Stimulated activated naive CD8-positive, alpha-beta T cell treated with anti-CD3 and anti-CD28 coated beads, Interleukin-15, Interleukin-2, amounts not matched to agents 100 U/mL and 50 U/mL, for 24 hours (primary cell): Measurements from ENCODE around the gene ABCC4.

Source experiments
- ATAC-seq: fragments of 150-1000 bp; cut with Tn5 transposase; one replicate; pipeline ENCODE4 v1.10.0; 2021
- DNase-seq: peaks from one replicate; pipeline ENCODE4 v3.0.0; 2021

Gene ABCC4

DNA sequence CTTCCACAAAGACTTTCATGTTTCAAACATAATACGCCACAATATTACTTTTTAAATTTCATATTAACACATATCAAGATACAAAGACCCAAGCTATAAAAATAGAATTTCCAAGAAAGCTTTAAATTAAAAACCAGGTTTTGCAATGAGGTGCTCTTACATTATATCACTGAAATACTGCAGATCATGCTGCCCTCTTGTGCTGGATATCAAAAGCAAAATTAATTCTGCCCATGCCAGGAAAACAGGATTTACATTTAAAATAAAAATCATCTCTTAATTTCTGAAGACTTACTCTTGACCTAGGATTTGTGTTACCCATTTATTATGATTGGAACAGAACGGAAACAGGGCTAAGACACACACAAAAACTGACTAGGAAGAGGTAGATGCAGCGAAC lies 145.0 kb downstream of the ABCC4 start:
- ATAC-seq (no peak), DNase-seq (no peak)

DNA sequence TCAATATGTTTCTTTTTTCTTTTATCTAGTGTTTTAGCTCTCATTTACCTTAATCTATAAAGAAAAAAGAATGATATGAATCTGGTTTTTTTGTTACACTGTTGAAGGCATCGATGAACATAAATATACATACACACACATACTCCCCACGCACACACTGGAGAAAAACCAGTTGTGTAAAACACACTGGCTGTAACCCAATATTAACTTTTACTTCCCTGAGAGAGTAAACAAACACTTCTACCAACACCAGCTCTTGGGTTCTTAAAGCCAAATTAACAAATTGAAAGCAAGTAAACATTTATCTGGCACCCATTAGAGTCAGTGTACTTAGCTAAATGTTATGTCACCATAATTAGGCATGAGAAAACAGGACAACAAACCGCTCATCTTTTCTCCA lies 145.7 kb downstream of the ABCC4 start:
- no peak for ATAC-seq
- no peak for DNase-seq

DNA sequence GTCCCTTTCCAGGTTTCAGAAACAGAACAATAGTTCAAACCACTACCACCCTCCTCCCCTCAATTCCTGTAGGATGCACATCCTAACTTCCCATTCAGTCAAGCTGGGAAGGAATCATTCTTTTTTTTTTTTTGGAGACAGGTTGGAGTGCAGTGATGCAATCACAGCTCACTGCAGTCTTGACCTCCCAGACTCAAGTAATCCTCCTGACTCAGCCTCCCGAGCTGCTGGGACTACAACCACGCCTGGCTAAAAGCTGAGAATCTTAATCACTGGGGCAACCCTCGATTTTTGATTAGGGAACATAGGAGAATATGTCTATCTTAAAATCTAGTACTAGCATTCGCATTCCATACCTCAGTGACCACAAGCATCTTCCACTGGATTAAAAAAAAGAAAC lies 146.2 kb downstream of the ABCC4 start:
- DNase-seq (no peak), ATAC-seq (no peak)

DNA sequence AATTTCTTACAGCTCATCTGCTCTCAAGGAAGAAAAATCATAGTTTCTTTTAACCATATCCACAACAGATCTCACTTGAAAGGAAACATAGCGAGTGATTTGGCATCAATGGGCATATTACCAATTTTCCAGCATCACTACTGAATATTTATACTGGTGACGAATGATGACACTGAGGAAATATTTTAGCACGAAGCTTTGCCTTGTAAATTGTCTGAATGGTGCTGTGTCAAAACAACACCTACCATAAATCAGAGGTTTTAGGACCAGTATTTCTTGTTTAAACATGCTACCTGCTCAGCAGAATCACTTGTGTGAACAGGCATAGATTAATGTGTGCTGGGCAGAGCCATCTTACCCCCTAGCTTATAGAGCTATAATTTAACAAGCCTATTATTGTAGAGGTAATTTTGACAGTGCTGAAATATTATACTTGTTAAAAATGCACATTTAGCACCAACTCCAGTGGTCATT lies 146.8 kb downstream of the ABCC4 start:
- ATAC-seq (no peak), DNase-seq (no peak)

DNA sequence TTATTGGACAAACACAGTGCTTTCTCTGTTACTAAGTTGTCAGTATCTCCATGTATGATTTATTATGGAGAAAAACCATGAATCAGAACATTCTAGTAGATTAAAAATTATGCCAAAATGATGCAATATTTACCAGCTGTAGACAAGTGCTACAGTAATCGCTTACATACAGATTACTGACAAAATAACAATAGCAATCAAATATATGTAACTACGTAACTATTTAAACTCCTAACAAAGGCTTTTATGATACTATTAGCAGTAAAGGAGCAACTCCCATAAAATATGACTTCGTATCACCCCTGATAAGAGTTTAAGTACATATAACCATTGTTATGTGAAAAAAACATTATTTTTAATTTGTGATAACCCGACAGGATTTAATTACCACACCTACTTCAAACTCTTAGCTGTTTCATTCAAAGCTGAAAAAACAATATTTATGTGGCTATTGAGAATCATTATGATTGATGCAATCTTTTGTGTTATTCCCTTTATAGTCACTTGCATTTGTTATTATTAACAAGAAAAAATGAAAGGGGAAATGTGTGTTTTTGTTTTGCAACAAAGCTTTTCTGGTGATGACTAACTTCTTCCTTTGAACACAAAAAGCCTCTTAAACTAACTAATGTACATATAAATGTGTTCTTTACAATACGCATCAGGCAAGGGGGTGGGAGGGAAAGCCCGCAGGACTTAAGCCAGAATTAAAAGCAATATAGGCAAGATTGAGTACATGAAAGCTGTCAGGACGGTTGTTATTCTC lies 147.4 kb downstream of the ABCC4 start:
- DNase-seq = no peak
- no peak for ATAC-seq

DNA sequence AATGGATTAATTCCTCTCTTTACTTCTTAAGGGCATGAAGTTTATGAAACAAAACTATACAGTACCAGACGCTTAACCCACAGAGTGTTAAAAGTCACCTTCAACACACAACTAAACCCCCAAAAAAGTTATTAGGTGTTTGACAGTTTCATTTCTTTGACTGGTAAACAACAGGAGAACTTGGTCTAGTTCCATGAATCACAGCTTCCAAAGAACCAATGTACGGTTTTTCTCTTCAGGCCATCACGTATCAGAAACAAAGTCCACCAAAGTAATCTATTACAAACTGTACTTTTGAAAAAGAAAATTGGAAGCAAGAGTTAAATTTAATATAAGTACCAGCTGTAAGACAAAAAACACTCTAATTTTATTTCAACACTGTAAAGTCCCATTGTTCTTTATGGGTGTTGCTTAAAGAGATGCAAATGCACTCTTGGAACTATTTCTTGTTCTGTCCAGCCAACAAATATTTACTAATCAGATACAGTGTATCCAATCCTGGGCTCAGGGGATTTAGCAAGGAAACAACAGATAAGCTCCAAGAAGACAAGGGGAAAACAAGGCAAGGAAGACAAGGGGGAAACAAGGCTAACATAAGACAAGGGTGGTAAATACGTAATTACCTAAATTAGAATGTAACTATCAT lies 149.2 kb downstream of the ABCC4 start:
- no peak for DNase-seq
- ATAC-seq = no peak

DNA sequence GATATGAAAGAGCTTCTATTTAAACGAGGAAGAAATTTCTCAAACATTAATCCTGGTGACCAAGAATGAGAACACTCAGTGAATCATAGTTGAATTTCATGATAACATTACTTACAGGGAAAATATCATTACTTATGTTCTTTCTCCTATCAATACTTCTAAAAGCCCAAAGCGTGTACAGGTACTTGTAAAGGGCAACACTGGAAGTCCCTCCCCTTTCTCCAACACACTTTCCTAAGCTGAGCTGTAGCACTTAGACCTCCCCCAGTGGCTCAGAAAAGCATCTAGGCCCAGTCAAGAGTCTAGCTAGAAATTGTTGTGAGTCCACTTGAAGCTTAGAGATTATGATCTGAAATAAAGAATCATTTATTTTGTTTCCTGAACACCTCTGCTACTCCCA lies 150.7 kb downstream of the ABCC4 start:
- DNase-seq (no peak), ATAC-seq (peak; percentile 32)

DNA sequence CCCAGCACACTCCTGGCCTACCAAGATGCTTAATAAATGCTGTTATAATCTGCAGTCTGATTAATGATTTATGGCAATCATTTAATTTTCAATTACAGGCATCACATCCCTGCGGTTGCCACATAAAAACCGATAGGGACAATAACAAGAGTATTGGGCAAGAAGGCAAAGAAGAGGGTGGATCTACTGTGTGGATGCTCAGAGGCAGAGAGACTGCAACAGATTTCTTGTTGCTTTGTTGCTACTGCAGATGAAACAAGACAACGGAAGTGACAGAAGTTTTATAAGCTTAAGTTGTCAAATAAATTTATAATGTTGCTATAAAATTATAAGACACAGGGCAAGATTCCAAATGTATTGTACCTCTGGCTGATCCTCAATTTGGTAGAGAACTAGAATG lies 154.8 kb downstream of the ABCC4 start:
- DNase-seq (no peak), ATAC-seq (no peak)

DNA sequence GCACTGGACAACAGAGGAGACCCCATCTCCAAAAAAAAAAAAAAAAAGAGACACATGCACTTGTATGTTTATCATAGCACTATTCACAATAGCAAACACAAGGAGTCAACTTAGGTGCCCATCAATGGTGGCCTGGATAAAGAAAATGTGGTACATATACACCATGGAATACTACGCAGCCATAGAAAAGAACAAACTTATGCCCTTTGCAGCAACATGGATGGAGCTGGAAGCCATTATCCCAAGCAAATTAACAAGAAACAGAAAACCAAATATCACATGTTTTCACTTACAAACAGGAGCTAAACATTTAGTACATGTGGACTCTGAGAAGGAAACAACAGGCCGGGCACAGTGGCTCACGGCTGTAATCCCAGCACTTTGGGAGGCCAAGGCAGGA lies 155.7 kb downstream of the ABCC4 start:
- ATAC-seq = no peak
- no peak for DNase-seq

DNA sequence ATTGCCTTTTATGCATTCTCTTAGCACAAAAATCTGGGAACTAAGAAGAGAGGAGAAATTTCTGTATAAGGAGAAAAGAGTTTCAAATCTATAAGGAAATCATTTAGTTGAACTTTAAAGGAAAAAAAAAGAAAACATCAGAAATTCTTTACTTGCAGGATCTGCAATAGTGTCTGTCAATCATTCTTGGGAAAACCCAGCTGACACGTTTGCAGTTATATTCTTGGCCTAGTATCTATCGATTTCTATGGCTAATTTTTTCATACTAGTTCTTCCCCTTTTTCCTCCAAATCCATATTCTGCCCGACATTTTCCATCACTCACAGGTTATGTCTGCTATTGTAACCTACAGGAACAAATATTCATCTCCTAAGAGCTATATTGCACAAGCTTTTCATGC lies 160.7 kb downstream of the ABCC4 start:
- DNase-seq (no peak), ATAC-seq (no peak)

DNA sequence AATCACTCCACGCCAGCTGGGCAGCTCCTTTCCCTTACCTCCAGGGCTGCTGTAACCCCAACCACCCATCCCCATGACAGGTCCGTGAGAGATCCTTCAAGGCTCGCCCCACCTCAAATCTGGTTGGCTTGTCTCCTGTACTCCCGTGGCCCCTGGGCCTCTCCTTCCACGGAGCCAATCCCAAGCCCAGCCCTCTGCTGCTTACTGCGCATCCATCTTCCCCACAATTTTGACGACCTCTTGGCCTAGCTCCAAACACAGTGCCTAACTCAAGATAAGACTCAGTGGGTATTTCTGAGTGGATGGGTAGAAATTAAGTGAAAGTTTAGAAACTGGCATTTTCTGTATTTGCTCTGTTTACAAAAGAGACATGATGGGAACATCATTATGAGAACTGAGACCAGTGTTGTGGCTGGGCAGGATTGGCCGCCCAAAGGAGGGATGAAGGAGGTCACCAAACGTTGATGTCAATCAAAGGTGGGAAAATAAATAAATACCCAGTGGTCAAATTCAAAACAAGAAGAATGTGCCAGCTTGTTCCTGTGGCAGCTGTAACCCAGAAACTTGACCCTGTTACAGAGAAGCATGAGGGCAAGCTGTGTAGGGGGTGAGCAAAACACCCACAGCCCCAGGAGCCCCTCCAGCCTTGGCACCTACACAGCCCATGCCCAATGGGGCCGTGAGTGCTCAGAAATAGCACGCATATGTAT lies 162.2 kb downstream of the ABCC4 start:
- ATAC-seq (no peak), DNase-seq (no peak)

DNA sequence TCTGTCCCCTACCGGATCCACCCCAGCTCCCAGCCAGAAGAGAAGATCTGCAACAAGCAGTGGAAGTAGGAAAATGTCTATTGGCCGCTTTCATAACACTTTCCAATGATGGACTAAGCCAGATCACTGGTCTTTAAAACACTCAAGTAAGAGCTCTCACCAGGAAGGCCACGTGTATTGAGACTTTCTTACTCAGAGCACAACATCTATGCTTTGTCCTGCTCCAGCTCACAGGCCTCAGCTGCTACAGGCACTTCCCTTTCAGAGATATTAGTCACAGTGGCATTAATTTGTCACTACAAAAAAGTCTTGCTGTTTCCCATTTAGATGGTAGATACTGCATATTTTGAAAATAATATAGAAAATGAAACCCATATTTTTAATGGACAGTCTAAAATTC lies 164.2 kb downstream of the ABCC4 start:
- ATAC-seq (peak; percentile 61), DNase-seq (no peak)

DNA sequence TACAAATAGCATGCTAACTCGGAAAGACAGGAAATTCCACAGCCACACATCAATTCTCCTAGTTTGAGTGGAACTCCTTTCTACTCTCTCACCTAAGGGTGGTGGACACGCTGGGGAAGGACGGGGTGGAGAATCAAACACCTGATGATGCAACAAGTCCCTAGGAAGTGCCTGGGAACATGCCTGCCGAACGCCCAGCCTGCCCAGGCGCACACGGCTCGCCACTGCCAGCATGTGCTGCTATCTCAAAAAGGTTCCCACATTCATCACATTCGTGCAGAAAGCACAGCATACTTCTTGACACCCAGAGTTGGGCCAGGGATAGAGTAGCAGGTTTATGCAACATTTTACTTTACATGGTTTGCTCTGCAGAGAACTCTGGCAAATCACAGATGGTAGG lies 164.6 kb downstream of the ABCC4 start:
- DNase-seq = no peak
- no peak for ATAC-seq

DNA sequence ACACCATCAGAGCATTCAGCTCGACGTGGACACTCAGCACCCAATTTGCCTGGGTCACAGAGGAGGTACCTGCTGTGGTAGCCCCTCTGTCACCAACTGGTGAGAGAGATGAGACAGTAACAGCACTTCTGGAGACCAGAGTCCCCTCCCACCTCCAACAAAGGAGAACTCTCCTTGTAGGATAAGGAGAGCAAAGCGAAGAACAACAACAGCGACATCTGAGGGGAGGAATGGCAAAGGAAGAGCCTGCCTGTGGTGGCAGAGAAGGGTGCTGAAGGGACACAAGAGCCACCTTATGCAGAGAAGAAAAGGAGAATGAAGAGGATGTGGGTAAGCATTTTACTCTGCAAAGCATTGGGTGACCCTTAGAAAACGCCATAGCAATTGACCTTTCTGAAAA lies 167.8 kb downstream of the ABCC4 start:
- DNase-seq = no peak
- ATAC-seq = no peak

DNA sequence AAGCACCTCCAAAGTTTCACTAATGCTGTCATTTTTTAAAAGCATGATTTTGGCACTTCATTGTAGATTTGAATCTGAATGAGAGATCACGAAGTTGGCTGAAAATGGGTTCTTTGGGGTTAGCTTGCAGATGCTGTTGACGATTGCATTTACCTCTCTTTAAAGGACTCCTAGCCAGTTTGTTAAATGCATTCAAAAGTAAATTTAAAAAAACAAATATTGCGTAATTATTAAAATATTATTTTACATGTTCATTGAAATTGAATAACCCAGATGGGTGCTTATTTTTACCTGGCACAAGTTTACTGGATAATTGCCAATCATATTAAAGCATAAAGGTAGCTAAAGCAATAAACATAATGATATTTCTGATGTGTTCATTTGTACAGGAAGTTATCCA lies 172.2 kb downstream of the ABCC4 start:
- ATAC-seq (no peak), DNase-seq (no peak)

DNA sequence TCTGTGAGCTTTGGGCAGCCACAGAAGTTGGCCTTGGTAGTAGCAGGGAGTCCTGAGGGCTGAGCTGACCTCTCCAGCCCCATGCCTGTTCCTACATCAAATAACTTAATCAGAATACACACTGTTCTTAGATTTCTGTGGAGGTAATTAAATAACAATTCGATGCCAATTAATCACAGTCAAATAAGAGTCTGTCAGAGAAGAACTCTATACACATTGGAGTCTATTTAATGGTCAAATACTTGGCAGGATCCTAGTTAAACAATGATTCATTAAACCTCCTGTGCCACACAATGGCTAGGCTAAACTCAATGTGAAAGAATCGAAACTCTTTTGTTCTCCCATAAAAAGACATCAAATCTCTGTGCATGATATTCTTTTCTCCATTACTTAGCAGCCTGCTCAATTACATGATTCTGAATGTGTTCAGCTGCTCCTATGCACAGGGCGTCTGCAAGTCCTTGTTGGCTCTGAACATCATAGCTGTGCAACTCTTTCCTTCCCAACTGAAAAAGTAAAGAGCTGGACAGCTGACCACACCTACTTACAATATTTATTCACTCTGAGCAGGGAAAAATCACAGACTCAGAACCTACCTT lies 173.1 kb downstream of the ABCC4 start:
- DNase-seq (no peak), ATAC-seq (no peak)

DNA sequence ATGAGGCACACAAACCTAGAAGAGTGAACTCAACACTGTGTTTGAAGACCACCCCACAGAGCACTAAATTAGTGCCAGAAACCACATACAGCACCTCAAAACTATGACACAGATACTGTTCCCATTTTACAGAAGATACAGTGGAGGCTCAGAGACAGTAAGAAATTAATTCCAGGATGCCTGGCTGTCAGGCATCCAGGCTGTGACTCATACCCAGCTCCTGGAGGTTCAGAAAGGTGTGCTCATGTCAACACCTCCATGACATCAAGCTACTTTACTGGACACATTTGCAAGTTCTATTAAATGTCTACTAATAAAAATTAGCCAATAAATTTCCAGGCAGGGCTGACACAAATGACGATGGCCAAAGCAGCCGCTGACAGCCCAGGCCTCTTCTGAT lies 176.3 kb downstream of the ABCC4 start:
- DNase-seq (no peak), ATAC-seq (no peak)

DNA sequence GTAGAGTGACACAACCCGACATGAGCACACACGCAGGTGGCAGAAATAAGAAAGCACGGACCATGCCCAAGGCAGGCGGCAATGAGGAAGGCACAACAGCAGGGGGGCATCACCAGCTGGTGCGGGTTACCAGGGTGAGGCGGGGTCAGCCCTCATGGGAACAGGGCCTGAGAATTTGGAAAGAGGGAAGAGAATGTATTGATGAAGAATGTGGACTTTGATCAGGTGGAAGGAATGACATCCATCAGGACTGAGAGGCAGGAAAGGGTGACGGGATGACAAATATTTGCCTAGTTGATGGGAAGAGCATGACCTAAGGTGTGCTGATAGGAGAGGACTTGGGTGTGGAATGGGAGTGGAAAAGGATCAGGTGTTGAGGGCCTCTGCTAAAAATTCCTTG lies 177.5 kb downstream of the ABCC4 start:
- DNase-seq = no peak
- ATAC-seq = no peak

DNA sequence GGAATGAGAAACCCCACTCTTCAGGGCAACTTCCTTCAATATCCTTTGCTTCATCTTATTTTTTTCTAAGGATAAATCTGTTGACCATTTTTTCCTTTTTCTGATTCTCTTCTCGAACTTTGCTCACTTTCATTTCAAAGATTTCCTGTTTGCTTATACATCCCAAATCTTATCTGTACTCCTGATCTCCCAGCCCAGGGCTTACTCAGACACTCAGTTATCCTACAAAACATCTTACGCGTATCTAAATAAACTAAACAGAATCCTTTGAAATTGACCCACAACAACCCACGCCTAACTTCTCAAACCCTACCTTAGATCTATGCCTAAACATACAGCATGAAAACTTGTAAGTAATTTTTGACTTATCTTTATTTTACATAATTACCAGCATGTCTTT lies 179.2 kb downstream of the ABCC4 start:
- ATAC-seq (no peak), DNase-seq (no peak)

DNA sequence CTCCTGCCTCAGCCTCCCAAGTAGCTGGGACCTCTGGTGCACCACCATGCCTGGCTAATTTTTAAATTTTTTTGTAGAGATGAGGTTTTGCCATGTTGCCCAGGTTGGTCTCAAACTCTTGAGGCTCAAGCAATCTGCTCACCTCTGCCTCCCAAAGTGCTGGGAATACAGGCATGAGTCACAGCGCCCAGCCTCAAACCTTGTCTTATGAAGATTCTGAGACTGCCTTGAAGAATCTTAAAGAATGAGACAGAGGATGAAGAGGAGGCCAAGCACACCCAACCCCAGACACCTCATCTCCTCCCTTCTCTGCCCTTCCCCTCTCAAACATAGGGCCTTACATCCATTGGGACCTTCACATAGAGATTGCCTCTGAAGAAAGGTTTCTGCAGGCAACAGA lies 179.7 kb downstream of the ABCC4 start:
- DNase-seq (no peak), ATAC-seq (no peak)

DNA sequence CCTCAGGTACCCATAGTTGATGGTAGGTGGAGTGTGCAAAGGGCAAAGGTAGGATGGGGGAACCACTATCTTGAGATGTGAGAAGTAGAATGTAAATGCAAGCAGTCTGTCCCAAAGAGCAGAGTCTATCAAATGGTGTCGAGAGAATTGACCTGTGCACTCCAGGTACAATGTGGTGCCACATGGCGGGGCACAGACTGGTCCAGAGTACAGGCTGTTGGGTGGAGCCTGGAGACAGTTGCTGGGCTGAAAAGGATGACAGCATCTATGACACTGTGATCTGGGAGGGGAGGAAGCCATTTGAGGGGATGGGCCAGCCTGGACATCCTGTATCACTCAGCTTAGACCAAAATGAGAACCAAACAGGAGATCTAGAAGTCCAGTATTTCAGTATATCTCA lies 180.6 kb downstream of the ABCC4 start:
- DNase-seq = no peak
- no peak for ATAC-seq

DNA sequence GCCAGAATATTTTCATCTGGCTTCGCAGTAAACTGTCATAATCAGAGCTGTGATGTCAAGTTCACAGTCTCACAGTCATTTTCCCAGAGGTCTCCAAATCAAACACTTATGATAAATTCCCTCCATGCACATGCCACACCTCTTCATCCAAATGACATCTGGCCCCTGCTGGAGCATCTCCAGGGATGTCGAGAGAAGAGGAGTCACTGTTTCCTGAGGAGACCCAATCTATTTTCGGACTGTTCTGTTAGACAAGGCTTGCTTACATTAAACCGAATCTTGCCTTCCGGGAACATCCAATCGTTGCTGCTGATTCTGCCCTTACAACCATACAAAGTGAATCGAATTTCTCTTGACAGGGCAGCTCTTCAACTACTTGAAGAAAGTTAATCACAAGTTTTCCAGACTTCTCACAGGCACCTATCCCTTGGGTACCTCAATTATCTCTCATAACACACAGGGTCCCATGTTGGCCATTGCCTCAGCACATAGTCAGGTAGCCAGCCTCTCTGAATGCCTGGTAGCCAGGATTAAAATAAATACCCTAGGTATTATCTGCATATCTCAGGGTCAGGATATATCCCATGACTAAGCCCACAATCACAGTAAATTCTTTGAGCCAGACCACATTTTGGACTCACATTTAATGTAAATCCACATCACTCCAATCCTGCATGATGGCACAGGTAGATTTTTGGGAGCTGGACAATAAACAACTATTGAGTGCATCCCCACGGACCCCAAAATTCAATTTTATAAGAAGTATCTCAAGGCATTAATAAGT lies 182.5 kb downstream of the ABCC4 start:
- no peak for ATAC-seq

More for the DNA sequence above, 182.5 kb downstream of the ABCC4 start:
- no peak for DNase-seq
